Measurements from ENCODE around the gene TMEM170B.
"Not testable (repeated sequence)": the region's sequence is repeated elsewhere in the genome, so short reads cannot be mapped to it uniquely, and the experiment has no call there.

The TMEM170B gene

DNA sequence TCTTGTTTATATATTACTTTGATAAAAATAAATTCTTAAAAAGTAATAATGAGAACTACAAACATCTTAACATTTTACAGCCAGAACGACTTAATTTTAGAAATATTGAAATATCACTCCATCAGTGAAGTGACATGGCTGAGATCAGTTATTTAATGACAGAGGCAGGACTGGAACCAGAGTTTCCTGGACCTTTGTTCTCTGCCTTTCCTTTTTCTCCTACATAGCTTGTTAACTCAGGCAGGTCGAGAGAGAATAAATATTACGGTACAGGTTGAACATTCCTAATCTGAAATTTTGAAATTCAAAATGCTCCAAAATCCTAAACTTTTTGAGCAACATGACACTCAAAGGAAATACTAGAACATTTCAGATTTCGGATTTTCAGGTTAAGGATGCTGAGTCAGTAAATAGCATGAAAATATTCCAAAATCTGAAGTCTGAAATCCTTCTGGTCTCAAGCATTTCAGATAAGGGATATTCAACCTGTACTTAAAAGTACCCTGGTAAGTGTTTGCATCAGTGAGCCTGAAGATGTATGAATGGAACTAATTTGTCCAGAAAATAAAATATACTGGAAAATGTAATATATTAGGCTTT, 6.5 kb downstream of the TMEM170B start:
- no peak for DNase-seq (ENCODE audit: low read depth)
- TF ChIP-seq, protein P1, sequence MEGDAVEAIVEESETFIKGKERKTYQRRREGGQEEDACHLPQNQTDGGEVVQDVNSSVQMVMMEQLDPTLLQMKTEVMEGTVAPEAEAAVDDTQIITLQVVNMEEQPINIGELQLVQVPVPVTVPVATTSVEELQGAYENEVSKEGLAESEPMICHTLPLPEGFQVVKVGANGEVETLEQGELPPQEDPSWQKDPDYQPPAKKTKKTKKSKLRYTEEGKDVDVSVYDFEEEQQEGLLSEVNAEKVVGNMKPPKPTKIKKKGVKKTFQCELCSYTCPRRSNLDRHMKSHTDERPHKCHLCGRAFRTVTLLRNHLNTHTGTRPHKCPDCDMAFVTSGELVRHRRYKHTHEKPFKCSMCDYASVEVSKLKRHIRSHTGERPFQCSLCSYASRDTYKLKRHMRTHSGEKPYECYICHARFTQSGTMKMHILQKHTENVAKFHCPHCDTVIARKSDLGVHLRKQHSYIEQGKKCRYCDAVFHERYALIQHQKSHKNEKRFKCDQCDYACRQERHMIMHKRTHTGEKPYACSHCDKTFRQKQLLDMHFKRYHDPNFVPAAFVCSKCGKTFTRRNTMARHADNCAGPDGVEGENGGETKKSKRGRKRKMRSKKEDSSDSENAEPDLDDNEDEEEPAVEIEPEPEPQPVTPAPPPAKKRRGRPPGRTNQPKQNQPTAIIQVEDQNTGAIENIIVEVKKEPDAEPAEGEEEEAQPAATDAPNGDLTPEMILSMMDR (conservative IDR thresholded peaks at IDR 0.05; ENCODE audit: low read length): no peak
- H3K4me3 ChIP-seq (ENCODE audit: low read length): no peak overlapping the region

DNA sequence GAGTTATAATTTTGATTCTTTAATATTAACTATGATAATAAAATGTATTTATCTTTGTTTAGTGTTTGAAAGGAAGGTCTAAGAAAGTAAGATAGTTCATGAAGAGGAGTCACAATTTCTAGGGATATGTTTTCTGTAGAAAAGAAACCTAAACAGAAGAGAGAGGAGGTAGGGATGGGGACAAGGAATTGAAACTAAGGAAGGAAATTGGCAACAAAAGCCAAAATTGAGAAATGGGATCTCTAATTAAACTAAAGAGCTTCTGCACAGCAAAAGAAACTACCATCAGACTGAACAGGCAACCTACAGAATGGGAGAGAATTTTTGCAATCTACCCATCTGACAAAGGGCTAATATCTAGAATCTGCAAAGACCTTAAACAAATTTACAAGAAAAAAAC, 10.3 kb downstream of the TMEM170B start:
- not testable (repeated sequence) for DNase-seq (ENCODE audit: low read depth); H3K4me3 ChIP-seq (ENCODE audit: low read length)

DNA sequence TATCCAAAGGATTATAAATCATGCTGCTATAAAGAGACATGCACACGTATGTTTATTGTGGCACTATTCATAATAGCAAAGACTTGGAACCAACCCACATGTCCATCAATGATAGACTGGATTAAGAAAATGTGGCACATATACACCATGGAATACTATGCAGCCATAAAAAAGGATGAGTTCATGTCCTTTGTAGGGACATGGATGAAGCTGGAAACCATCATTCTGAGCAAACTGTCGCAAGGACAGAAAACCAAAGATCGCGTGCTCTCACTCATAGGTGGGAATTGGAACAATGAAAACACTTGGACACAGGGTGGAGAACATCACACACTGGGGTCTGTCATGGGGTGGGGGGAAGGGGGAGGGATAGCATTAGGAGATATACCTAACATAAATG, 11.0 kb downstream of the TMEM170B start:
- not testable (repeated sequence) for H3K4me3 ChIP-seq (ENCODE audit: low read length); DNase-seq (ENCODE audit: low read depth)

DNA sequence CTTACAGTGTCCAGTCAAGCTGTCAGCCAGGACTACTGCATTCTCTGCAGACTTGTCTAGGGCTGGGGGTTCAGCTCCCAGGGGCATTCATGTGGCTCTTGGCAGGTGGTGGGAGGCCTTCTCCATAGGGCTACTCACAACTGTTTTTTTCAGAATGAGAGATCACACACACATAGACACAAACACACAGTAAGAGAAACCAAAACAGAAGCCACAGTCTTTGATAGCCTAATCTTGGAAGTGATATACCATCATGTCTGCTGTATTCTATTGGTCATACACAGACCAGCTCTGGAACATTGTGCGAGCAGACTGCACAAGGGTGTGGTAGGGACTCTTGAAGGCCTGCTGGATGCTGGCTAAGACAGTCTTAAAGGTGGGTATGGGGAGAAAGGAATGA, 13.5 kb downstream of the TMEM170B start:
- TF ChIP-seq, protein P1 (conservative IDR thresholded peaks at IDR 0.05; ENCODE audit: low read length): no peak
- no peak overlapping the region for H3K4me3 ChIP-seq (ENCODE audit: low read length)
- no peak for DNase-seq (ENCODE audit: low read depth)

DNA sequence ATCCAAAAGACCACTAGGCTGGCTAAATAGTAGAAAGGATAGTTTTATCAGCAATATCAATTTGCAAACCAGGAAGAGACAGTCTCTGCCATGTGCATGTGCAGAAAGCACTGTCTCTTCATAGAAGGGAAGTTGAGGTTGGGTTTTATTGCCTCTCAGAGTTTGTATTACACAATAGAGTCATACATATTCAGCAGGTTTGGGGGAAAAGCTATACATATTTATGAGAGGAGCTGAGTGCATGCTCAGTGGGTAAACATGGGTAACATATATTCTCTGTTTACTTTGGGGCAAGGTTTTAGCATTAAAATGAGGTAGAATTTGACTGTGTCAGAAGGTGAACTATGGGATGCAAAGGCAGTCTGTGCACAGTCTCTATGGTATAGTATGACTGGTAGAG, 14.9 kb downstream of the TMEM170B start:
- no peak overlapping the region for H3K4me3 ChIP-seq (ENCODE audit: low read length)
- DNase-seq (ENCODE audit: low read depth): no peak
- TF ChIP-seq, protein P1 (conservative IDR thresholded peaks at IDR 0.05; ENCODE audit: low read length): no peak

DNA sequence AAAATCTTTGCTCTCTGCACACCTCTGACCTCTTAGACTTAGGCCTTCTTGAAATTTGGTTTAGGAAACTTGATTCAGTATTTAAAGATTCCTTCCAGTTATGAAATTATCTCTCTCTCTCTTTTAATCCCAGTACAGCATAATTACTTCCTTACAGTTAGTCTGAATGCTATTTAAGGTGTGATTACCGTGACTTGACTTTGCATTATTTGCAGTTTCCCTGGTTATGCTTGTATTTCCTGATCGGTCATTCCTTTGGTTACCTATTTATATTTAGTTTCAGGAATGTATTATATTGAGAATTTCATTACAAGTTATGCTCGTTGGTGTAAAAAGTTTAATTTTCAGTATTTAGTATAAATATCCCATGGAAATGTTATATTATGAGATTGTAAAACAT, 16.3 kb downstream of the TMEM170B start:
- TF ChIP-seq, protein P1 (conservative IDR thresholded peaks at IDR 0.05; ENCODE audit: low read length): no peak
- no peak for DNase-seq (ENCODE audit: low read depth)
- H3K4me3 ChIP-seq (ENCODE audit: low read length): no peak overlapping the region

DNA sequence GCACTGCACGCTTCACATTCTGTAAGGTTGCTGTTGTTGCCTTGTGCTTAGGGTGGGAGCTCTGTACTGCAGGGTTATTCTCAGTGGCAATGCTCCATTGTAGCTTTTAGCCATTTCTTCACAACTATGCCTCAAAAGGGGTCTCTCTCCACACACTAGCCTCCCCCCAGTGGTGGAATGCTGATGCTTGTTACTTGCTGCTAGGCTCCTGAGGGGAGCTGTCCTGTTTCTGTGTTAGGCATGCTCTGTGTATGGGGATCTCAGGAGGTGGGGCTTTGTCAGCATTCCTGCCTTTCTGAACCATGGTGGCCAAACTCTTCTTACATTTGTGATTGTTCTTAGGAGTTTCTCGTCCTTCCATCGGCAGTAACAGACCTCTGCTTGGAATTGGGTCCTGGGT, 18.8 kb downstream of the TMEM170B start:
- H3K4me3 ChIP-seq (ENCODE audit: low read length): no peak overlapping the region
- no peak for DNase-seq (ENCODE audit: low read depth)
- TF ChIP-seq, protein P1 (conservative IDR thresholded peaks at IDR 0.05; ENCODE audit: low read length): no peak

DNA sequence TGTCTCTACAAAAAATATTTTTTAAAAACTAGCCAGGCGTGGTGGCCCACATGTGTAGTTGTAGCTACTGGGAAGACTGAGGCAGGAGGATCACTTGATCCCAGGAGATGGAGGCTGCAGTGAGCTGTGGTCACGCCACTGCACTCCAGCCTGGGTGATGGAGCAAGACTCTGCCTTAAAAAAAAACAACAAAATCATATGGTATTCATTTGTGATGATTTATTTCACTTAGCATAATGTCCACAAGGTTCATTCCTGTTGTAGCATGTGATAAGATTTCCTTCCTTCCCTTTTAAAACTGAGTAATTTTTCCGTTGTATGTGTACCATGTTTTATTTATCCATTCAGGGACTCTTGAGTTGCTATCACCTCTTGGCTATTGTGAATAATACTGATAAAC, 26.2 kb downstream of the TMEM170B start:
- no peak overlapping the region for H3K4me3 ChIP-seq (ENCODE audit: low read length)
- TF ChIP-seq, protein P1 (conservative IDR thresholded peaks at IDR 0.05; ENCODE audit: low read length): no peak
- peak; percentile 32 for DNase-seq (ENCODE audit: low read depth)
